NB4 (cell line): ENCODE data around the gene ELOVL1.

Experiments used
- CTCF ChIP-seq: IDR thresholded peaks from one replicate; pipeline ENCODE4 v1.5.1; 2012; ENCODE audit warnings: low read depth, low read length
- MAX ChIP-seq: IDR thresholded peaks from 2 replicates; pipeline ENCODE4 v1.6.1; 2011; ENCODE audit warnings: low read depth, low read length
- MYC ChIP-seq: IDR thresholded peaks from 2 replicates; pipeline ENCODE4 v1.6.1; 2011; ENCODE audit warnings: low read depth, low read length
- POLR2A ChIP-seq: IDR thresholded peaks from 2 replicates; pipeline ENCODE4 v1.6.1; 2011; ENCODE audit warnings: mild to moderate bottlenecking; ENCODE audit not compliant: insufficient read length; ENCODE audit errors: extremely low read depth

- TF ChIP-seq POLR2A (no peak), CTCF (no peak), MAX (no peak), MYC (no peak)
Observed at GRCh38 chr1:43373066-43373940, 5.5 kb upstream of the ELOVL1 start.
